ENCODE measurements around the gene NFASC.

DNA sequence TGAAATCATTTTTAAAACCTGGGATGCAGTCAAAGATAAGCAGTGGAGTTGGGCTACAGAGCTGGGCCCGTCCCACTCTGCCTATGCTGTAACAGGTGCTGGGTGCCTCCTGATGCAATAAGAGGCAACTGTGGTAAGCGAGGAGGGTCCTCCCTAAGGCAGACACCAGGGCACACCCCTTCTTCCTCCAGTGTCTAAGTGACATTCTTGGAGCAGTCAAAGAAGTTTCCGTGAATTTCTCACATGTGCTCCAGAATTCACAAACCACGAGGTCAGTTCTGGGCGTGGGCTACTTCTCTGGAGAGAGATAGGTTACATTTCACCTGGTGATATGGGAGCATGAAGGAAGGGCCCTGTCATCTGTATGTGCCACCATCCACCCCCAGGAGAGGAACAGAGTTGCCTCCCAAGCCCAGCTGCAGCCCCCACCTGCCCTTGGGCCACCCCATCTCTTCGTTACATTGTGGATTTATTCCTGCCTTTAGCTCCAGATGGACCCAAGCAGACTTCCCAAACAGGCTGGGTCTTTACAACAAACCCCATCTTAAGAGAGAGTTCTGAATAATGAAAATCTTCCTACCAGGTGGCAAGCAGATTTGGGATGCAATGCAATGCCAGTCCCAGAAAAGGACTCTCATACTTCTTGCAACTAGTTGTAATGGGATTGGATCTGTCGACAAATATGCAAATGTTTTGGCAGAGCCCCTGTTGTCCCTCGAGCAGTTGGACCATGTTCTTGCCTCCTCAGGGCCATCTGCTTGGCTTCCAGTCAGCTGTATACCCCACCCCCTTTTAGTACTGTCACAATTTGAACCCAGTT, 89.9 kb downstream of the NFASC start:
- TF ChIP-seq JUND (IDR thresholded peaks at IDR 0.05) (no peak), TAF1 (conservative IDR thresholded peaks at IDR 0.05) (no peak), RAD21 (IDR thresholded peaks at IDR 0.05) (no peak)
- TF ChIP-seq, protein P1, sequence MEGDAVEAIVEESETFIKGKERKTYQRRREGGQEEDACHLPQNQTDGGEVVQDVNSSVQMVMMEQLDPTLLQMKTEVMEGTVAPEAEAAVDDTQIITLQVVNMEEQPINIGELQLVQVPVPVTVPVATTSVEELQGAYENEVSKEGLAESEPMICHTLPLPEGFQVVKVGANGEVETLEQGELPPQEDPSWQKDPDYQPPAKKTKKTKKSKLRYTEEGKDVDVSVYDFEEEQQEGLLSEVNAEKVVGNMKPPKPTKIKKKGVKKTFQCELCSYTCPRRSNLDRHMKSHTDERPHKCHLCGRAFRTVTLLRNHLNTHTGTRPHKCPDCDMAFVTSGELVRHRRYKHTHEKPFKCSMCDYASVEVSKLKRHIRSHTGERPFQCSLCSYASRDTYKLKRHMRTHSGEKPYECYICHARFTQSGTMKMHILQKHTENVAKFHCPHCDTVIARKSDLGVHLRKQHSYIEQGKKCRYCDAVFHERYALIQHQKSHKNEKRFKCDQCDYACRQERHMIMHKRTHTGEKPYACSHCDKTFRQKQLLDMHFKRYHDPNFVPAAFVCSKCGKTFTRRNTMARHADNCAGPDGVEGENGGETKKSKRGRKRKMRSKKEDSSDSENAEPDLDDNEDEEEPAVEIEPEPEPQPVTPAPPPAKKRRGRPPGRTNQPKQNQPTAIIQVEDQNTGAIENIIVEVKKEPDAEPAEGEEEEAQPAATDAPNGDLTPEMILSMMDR (IDR thresholded peaks at IDR 0.05; ENCODE audit: low read depth, low read length, missing input control) = no peak
- TF ChIP-seq, protein P2, sequence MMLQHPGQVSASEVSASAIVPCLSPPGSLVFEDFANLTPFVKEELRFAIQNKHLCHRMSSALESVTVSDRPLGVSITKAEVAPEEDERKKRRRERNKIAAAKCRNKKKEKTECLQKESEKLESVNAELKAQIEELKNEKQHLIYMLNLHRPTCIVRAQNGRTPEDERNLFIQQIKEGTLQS (IDR thresholded peaks at IDR 0.05) = no peak
